GM12878 (cell line): Measurements from ENCODE around the gene RBBP9. TPM values are rescaled to one million over a fixed set of nuclear protein-coding genes. Genes with fewer than 3 reads are reported as not detected.

Experiments
- microRNA counts: library from miRNA; unstranded; fragments of <30 nt; microRNA quantifications from one replicate; lab custom pipeline; 2016
- microRNA-seq: library from miRNA; unstranded; fragments of <30 nt; microRNA quantifications from one replicate; pipeline ENCODE4, GENCODE V29; 2018
- polyA plus RNA-seq, 11 experiments: library from polyadenylated mRNA; depleted of rRNA in 4 of 11; unstranded in 6 of 11; stranded (reverse) in 5 of 11; fragments of >200 nt; fragmentation: Nextera tagmentation in 4 of 11; fragmentation: Illumina TruSeq in 1 of 11; extraction: Ambion mirVana in 4 of 11; extraction: Trizol in 1 of 11; gene quantifications; 1 replicate in 1 of 11; 2 replicates in 10 of 11; pipeline versions ENCODE4 v1.2.1 to v1.2.3, GENCODE V29; 2011 to 2016; ENCODE audit warnings: inconsistent platforms in 2 of 11, missing spikeins in 2 of 11, low read depth in 1 of 11
- small RNA-seq: library from RNA; depleted of rRNA; stranded (forward); fragments of <200 nt; gene quantifications from one replicate; pipeline ENCODE3, GENCODE V24; 2014
- total RNA-seq, 4 experiments: library from RNA; depleted of rRNA in 3 of 4; stranded (reverse); fragments of >200 nt in 3 of 4; fragmentation: Illumina TruSeq in 1 of 4; extraction: Trizol in 1 of 4; gene quantifications; 2 replicates each; pipeline versions ENCODE4 v1.2.1 to v1.2.3, GENCODE V29; 2013 to 2021

RBBP9 gene
- total and polyA plus RNA-seq, 10 of the 15 experiments (the other 5 are each of a cell fraction or from before 2014, with no cell fraction given), result 7.1 to 34.1 (median 16.0) TPM

MicroRNAs within 50 kb of the gene (microRNA counts, 767-probe panel; counts per million panel counts)
- 55.3 counts per million for microRNA hsa-miR-3192 (lab: Ali Mortazavi, UCI)

Small RNA genes lying within 50 kb of the gene (microRNA-seq; reads per million reads assigned to microRNA genes)
- gene MIR3192, result not detected

Small RNA genes lying within 50 kb of the gene (small RNA-seq; reads per million reads assigned to genes)
- gene MIR3192, result not detected

Other genes starting within 250 kb of the RBBP9 start
- gene ZNF133, start 208.7 kb downstream of the RBBP9 start, total RNA-seq (2014; rRNA removed), result 8.8 and 9.5 TPM in 2 replicates
- gene ZNF133, start 208.7 kb downstream of the RBBP9 start, total RNA-seq (2014; rRNA removed; fragmentation: Illumina TruSeq; extraction: Trizol), result 8.9 and 9.1 TPM in 2 replicates
- 6.0 and 9.8 TPM in 2 replicates for gene ZNF133, start 208.7 kb downstream of the RBBP9 start, total RNA-seq (2021)
- 6.1 and 9.3 TPM in 2 replicates for gene ZNF133, start 208.7 kb downstream of the RBBP9 start, polyA plus RNA-seq (2011; rRNA removed)
- 6.2 and 8.4 TPM in 2 replicates for gene ZNF133, start 208.7 kb downstream of the RBBP9 start, polyA plus RNA-seq (2014; fragmentation: Illumina TruSeq; extraction: Trizol)
- 1 to 10 TPM; 2.0 to 2.2 TPM for gene ZNF133, start 208.7 kb downstream of the RBBP9 start, polyA plus RNA-seq (2014; fragmentation: Nextera tagmentation; extraction: Ambion mirVana)
- 8.5 and 8.9 TPM in 2 replicates for gene ZNF133, start 208.7 kb downstream of the RBBP9 start, polyA plus RNA-seq (2014; rRNA removed)
- gene ZNF133, start 208.7 kb downstream of the RBBP9 start, polyA plus RNA-seq (2016; fragmentation: Nextera tagmentation; extraction: Ambion mirVana), result 1 to 10 TPM; 4.8 to 6.1 TPM
- gene DZANK1, start 30.2 kb downstream of the RBBP9 start, total RNA-seq (2014; rRNA removed), result 6.2 and 7.1 TPM in 2 replicates
- 6.7 and 8.1 TPM in 2 replicates for gene DZANK1, start 30.2 kb downstream of the RBBP9 start, total RNA-seq (2014; rRNA removed; fragmentation: Illumina TruSeq; extraction: Trizol)
- gene DZANK1, start 30.2 kb downstream of the RBBP9 start, total RNA-seq (2021), result 4.8 and 5.5 TPM in 2 replicates
- 12.2 and 12.6 TPM in 2 replicates for gene DZANK1, start 30.2 kb downstream of the RBBP9 start, polyA plus RNA-seq (2011; rRNA removed)
- 6.8 and 10.4 TPM in 2 replicates for gene DZANK1, start 30.2 kb downstream of the RBBP9 start, polyA plus RNA-seq (2014; fragmentation: Illumina TruSeq; extraction: Trizol)
- gene DZANK1, start 30.2 kb downstream of the RBBP9 start, polyA plus RNA-seq (2014; fragmentation: Nextera tagmentation; extraction: Ambion mirVana), result 1 to 10 TPM; 6.1 to 7.6 TPM
- 5.9 and 7.7 TPM in 2 replicates for gene DZANK1, start 30.2 kb downstream of the RBBP9 start, polyA plus RNA-seq (2014; rRNA removed)
- gene DZANK1, start 30.2 kb downstream of the RBBP9 start, polyA plus RNA-seq (2016; fragmentation: Nextera tagmentation; extraction: Ambion mirVana), result 1 to 10 TPM; 3.6 to 3.7 TPM
- gene POLR3F, start 29.8 kb downstream of the RBBP9 start, total RNA-seq (2014; rRNA removed), result 15.7 and 18.1 TPM in 2 replicates
- gene POLR3F, start 29.8 kb downstream of the RBBP9 start, total RNA-seq (2014; rRNA removed; fragmentation: Illumina TruSeq; extraction: Trizol), result 12.8 and 12.9 TPM in 2 replicates
- 8.1 and 8.7 TPM in 2 replicates for gene POLR3F, start 29.8 kb downstream of the RBBP9 start, total RNA-seq (2021)
- gene POLR3F, start 29.8 kb downstream of the RBBP9 start, polyA plus RNA-seq (2011; rRNA removed), result 8.7 and 14.9 TPM in 2 replicates
- 11.5 and 13.9 TPM in 2 replicates for gene POLR3F, start 29.8 kb downstream of the RBBP9 start, polyA plus RNA-seq (2014; fragmentation: Illumina TruSeq; extraction: Trizol)
- gene POLR3F, start 29.8 kb downstream of the RBBP9 start, polyA plus RNA-seq (2014; fragmentation: Nextera tagmentation; extraction: Ambion mirVana), result 10 to 100 TPM in 1 of 2 experiments, 1 to 10 TPM in 1; 9.5 to 12.4 TPM
- 13.5 and 16.9 TPM in 2 replicates for gene POLR3F, start 29.8 kb downstream of the RBBP9 start, polyA plus RNA-seq (2014; rRNA removed)
- gene POLR3F, start 29.8 kb downstream of the RBBP9 start, polyA plus RNA-seq (2016; fragmentation: Nextera tagmentation; extraction: Ambion mirVana), result 10 to 100 TPM; 13.8 to 14.6 TPM
- 86.9 and 96.4 TPM in 2 replicates for gene SEC23B, start 10.7 kb upstream of the RBBP9 start, total RNA-seq (2014; rRNA removed)
- 64.3 and 66.8 TPM in 2 replicates for gene SEC23B, start 10.7 kb upstream of the RBBP9 start, total RNA-seq (2014; rRNA removed; fragmentation: Illumina TruSeq; extraction: Trizol)
- gene SEC23B, start 10.7 kb upstream of the RBBP9 start, total RNA-seq (2021), result 60.8 and 66.0 TPM in 2 replicates
- 118 and 121 TPM in 2 replicates for gene SEC23B, start 10.7 kb upstream of the RBBP9 start, polyA plus RNA-seq (2011; rRNA removed)
- 77.9 and 94.0 TPM in 2 replicates for gene SEC23B, start 10.7 kb upstream of the RBBP9 start, polyA plus RNA-seq (2014; fragmentation: Illumina TruSeq; extraction: Trizol)
- 10 to 100 TPM; 49.1 to 73.2 TPM for gene SEC23B, start 10.7 kb upstream of the RBBP9 start, polyA plus RNA-seq (2014; fragmentation: Nextera tagmentation; extraction: Ambion mirVana)
- 67.2 and 72.1 TPM in 2 replicates for gene SEC23B, start 10.7 kb upstream of the RBBP9 start, polyA plus RNA-seq (2014; rRNA removed)
- 10 to 100 TPM; 93.4 to 95.7 TPM for gene SEC23B, start 10.7 kb upstream of the RBBP9 start, polyA plus RNA-seq (2016; fragmentation: Nextera tagmentation; extraction: Ambion mirVana)
- 171 and 180 TPM in 2 replicates for gene SMIM26, start 70.2 kb upstream of the RBBP9 start, total RNA-seq (2014; rRNA removed)
- gene SMIM26, start 70.2 kb upstream of the RBBP9 start, total RNA-seq (2014; rRNA removed; fragmentation: Illumina TruSeq; extraction: Trizol), result 148 and 149 TPM in 2 replicates
- gene SMIM26, start 70.2 kb upstream of the RBBP9 start, total RNA-seq (2021), result 74.3 and 90.0 TPM in 2 replicates
- gene SMIM26, start 70.2 kb upstream of the RBBP9 start, polyA plus RNA-seq (2011; rRNA removed), result 137 and 180 TPM in 2 replicates
- 138 and 156 TPM in 2 replicates for gene SMIM26, start 70.2 kb upstream of the RBBP9 start, polyA plus RNA-seq (2014; fragmentation: Illumina TruSeq; extraction: Trizol)
- 100 to 1,000 TPM; 303 to 329 TPM for gene SMIM26, start 70.2 kb upstream of the RBBP9 start, polyA plus RNA-seq (2014; fragmentation: Nextera tagmentation; extraction: Ambion mirVana)
- 123 and 189 TPM in 2 replicates for gene SMIM26, start 70.2 kb upstream of the RBBP9 start, polyA plus RNA-seq (2014; rRNA removed)
- 100 to 1,000 TPM; 189 to 195 TPM for gene SMIM26, start 70.2 kb upstream of the RBBP9 start, polyA plus RNA-seq (2016; fragmentation: Nextera tagmentation; extraction: Ambion mirVana)
- 63.1 and 72.6 TPM in 2 replicates for gene DTD1, start 90.8 kb upstream of the RBBP9 start, total RNA-seq (2014; rRNA removed)
- 63.1 and 67.2 TPM in 2 replicates for gene DTD1, start 90.8 kb upstream of the RBBP9 start, total RNA-seq (2014; rRNA removed; fragmentation: Illumina TruSeq; extraction: Trizol)
- gene DTD1, start 90.8 kb upstream of the RBBP9 start, total RNA-seq (2021), result 60.3 and 62.1 TPM in 2 replicates
- gene DTD1, start 90.8 kb upstream of the RBBP9 start, polyA plus RNA-seq (2011; rRNA removed), result 64.6 and 65.2 TPM in 2 replicates
- gene DTD1, start 90.8 kb upstream of the RBBP9 start, polyA plus RNA-seq (2014; fragmentation: Illumina TruSeq; extraction: Trizol), result 43.3 and 63.6 TPM in 2 replicates
- gene DTD1, start 90.8 kb upstream of the RBBP9 start, polyA plus RNA-seq (2014; fragmentation: Nextera tagmentation; extraction: Ambion mirVana), result 10 to 100 TPM; 24.3 to 35.5 TPM
- 74.7 and 78.5 TPM in 2 replicates for gene DTD1, start 90.8 kb upstream of the RBBP9 start, polyA plus RNA-seq (2014; rRNA removed)
- gene DTD1, start 90.8 kb upstream of the RBBP9 start, polyA plus RNA-seq (2016; fragmentation: Nextera tagmentation; extraction: Ambion mirVana), result 10 to 100 TPM; 88.1 to 99.8 TPM